Mesendoderm (in vitro differentiated cells): ENCODE data around the gene LMO1.

Experiments
- DNase-seq: peaks from one replicate; pipeline ENCODE4 v3.0.0; 2013
- H2AK5ac ChIP-seq: 2 replicates; pipeline ENCODE4 v1.6.1; 2013; ENCODE audit warnings: low read length, inconsistent platforms
- H2BK120ac ChIP-seq: 2 replicates; pipeline ENCODE4 v1.6.1; 2013; ENCODE audit warnings: low read depth, mild to moderate bottlenecking, low read length, moderate library complexity, mixed read lengths
- H2BK15ac ChIP-seq: replicated peaks from 2 replicates; pipeline ENCODE4 v1.6.1; 2013; ENCODE audit warnings: low read depth, mild to moderate bottlenecking, moderate library complexity
- H2BK5ac ChIP-seq: 2 replicates; pipeline ENCODE4 v1.6.1; 2013; ENCODE audit warnings: low read length, inconsistent platforms
- H3K18ac ChIP-seq: 2 replicates; pipeline ENCODE4 v1.6.1; 2013; ENCODE audit warnings: mild to moderate bottlenecking, low read length, mixed read lengths
- H3K23ac ChIP-seq: one replicate; pipeline ENCODE4 v1.6.1; 2013; ENCODE audit warnings: low read length
- H3K27ac ChIP-seq: 2 replicates; pipeline ENCODE4 v1.5.1; 2013; ENCODE audit warnings: low read depth, mild to moderate bottlenecking, inconsistent platforms, low read length, moderate library complexity
- H3K27me3 ChIP-seq: 2 replicates; pipeline ENCODE4 v1.6.1; 2013; ENCODE audit warnings: low read length, control low read depth, mild to moderate bottlenecking, inconsistent platforms; ENCODE audit not compliant: insufficient read depth, poor library complexity
- H3K36me3 ChIP-seq: 2 replicates; pipeline ENCODE4 v1.6.1; 2013; ENCODE audit warnings: low read length, inconsistent platforms; ENCODE audit not compliant: control insufficient read depth, insufficient read depth
- H3K4ac ChIP-seq: one replicate; pipeline ENCODE4 v1.6.1; 2013; ENCODE audit warnings: low read depth, mild to moderate bottlenecking, low read length, moderate library complexity
- H3K4me1 ChIP-seq: 2 replicates; pipeline ENCODE4 v1.6.1; 2013; ENCODE audit warnings: low read depth, low read length, inconsistent platforms; ENCODE audit not compliant: control insufficient read depth
- H3K4me2 ChIP-seq: 2 replicates; pipeline ENCODE4 v1.6.1; 2013; ENCODE audit warnings: low read length
- H3K4me3 ChIP-seq: 2 replicates; pipeline ENCODE4 v1.5.1; 2013; ENCODE audit warnings: mild to moderate bottlenecking, low read length
- H3K56ac ChIP-seq: one replicate; pipeline ENCODE4 v1.6.1; 2013; ENCODE audit warnings: low read length
- H3K79me1 ChIP-seq: 2 replicates; pipeline ENCODE4 v1.6.1; 2013; ENCODE audit warnings: low read length, inconsistent platforms
- H3K79me2 ChIP-seq: 2 replicates; pipeline ENCODE4 v1.6.1; 2013; ENCODE audit warnings: mild to moderate bottlenecking, low read length; ENCODE audit not compliant: control insufficient read depth, insufficient read depth
- H3K9ac ChIP-seq: 2 replicates; pipeline ENCODE4 v1.6.1; 2013; ENCODE audit warnings: low read length, inconsistent platforms
- H4K5ac ChIP-seq: one replicate; pipeline ENCODE4 v1.6.1; 2013; ENCODE audit warnings: low read length
- H4K8ac ChIP-seq: one replicate; pipeline ENCODE4 v1.6.1; 2013; ENCODE audit warnings: low read depth, mild to moderate bottlenecking, control low read depth, low read length, moderate library complexity
- WGBS: extraction: QIAGEN DNeasy Blood & Tissue Kit; methylation state at CpG from one replicate; pipeline ENCODE4 v1.1.7; 2013; ENCODE audit warnings: low lambda C conversion rate, missing lambda C conversion rate; ENCODE audit not compliant: insufficient coverage; ENCODE audit errors: extremely low coverage; 5-methylcytosine and 5-hydroxymethylcytosine counted together

The LMO1 gene

GRCh38 chr11:8250981-8251615 lies 12.6 kb downstream of the LMO1 start:
- no peaks in the 10 kb centered on the region for H3K36me3 ChIP-seq
- H3K27me3 ChIP-seq, result no peaks in the 10 kb centered on the region
- H2AK5ac ChIP-seq, result no peak overlapping the region
- no peaks in the 10 kb centered on the region for H3K4me1 ChIP-seq
- H4K8ac ChIP-seq, result no peak overlapping the region
- H4K5ac ChIP-seq, result no peak overlapping the region
- no peak overlapping the region for H2BK120ac ChIP-seq
- H2BK15ac ChIP-seq, result no peak overlapping the region
- no peaks in the 10 kb centered on the region for H3K79me2 ChIP-seq
- no peak overlapping the region for H3K9ac ChIP-seq
- H3K18ac ChIP-seq, result no peak overlapping the region
- no CpG with 5 or more reads among the region's 11 CpGs for WGBS
- no peak overlapping the region for H3K23ac ChIP-seq
- H2BK5ac ChIP-seq, result no peak overlapping the region
- no peak overlapping the region for H3K4me3 ChIP-seq
- no peak overlapping the region for H3K27ac ChIP-seq
- no peaks in the 10 kb centered on the region for H3K79me1 ChIP-seq
- H3K4ac ChIP-seq, result no peak overlapping the region
- H3K56ac ChIP-seq, result no peak overlapping the region
- H3K4me2 ChIP-seq, result no peak overlapping the region
- DNase-seq, result no peak

- Histone ChIP-seq H3K56ac (no peak overlapping the region), H3K4me2 (no peak overlapping the region), H3K36me3 (no peaks in the 10 kb centered on the region), H3K27me3 (no peaks in the 10 kb centered on the region), H2BK120ac (no peak overlapping the region), H2AK5ac (no peak overlapping the region), H3K4ac (no peak overlapping the region), H4K5ac (no peak overlapping the region), H3K27ac (no peak overlapping the region), H3K9ac (no peak overlapping the region), H2BK5ac (no peak overlapping the region), H3K79me1 (no peaks in the 10 kb centered on the region), H3K18ac (no peak overlapping the region), H3K4me3 (no peak overlapping the region), H2BK15ac (no peak overlapping the region), H4K8ac (no peak overlapping the region), H3K23ac (no peak overlapping the region), H3K79me2 (no peaks in the 10 kb centered on the region), H3K4me1 (no peaks in the 10 kb centered on the region)
- no peak for DNase-seq
- WGBS, result no CpG with 5 or more reads among the region's 5 CpGs
Measured at GRCh38 chr11:8250434-8250833, 13.2 kb downstream of the LMO1 start.

DNA sequence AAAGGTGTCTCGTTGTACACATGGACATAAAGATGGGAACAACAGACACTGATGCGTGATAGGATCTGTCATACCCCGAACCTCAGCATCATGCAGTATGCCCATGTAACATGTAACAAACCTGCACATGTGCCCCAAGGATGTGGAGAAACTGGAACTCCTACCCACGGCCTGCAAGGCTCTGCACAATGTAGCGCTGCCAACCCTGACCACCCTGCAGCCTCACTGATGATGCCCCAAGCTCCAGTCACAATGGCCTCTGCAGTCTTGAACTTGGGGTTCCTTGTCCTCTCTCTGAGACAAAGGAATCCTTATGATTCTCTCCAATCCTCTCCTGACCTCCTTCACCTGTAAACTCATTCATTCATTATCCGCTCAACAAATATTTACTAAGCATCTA lies 14.2 kb downstream of the LMO1 start:
- H2AK5ac ChIP-seq, result no peak overlapping the region
- no peak overlapping the region for H2BK5ac ChIP-seq
- no peaks in the 10 kb centered on the region for H3K79me1 ChIP-seq
- H2BK120ac ChIP-seq, result no peak overlapping the region
- no peak overlapping the region for H3K27ac ChIP-seq
- no peaks in the 10 kb centered on the region for H3K27me3 ChIP-seq
- H3K4me3 ChIP-seq, result no peak overlapping the region
- no peak overlapping the region for H3K18ac ChIP-seq
- H3K36me3 ChIP-seq, result no peaks in the 10 kb centered on the region
- no peak overlapping the region for H2BK15ac ChIP-seq
- H3K56ac ChIP-seq, result no peak overlapping the region
- H4K8ac ChIP-seq, result no peak overlapping the region
- H3K4me2 ChIP-seq, result no peak overlapping the region
- H3K23ac ChIP-seq, result no peak overlapping the region
- H3K9ac ChIP-seq, result no peak overlapping the region
- no peak overlapping the region for H3K4ac ChIP-seq
- H3K79me2 ChIP-seq, result no peaks in the 10 kb centered on the region
- H4K5ac ChIP-seq, result no peak overlapping the region
- DNase-seq, result no peak
- no CpG with 5 or more reads among the region's 6 CpGs for WGBS
- H3K4me1 ChIP-seq, result no peaks in the 10 kb centered on the region

DNA sequence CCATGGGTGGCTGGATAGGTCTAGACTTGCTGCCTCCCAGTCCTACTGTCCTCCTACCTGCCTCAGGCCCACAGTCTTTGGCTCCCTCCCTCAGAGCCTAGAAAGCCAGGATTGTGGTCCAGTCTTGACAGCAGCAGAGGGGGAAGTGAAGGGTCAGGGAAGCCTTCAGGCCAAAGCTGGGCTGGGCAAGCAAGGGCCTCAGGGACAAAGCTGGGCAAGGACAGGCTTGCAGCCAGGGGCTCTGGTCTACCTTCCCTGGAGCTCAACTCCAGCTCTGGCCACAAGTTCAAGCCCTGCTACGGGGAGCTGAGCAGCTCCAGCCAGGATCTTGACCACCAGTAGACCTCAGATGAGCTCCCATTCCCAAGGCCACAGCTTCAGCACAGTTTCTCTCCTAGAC lies 14.9 kb downstream of the LMO1 start:
- Histone ChIP-seq H3K4me1 (no peaks in the 10 kb centered on the region), H3K79me1 (no peaks in the 10 kb centered on the region), H2BK15ac (no peak overlapping the region), H3K4me3 (no peak overlapping the region), H3K27me3 (no peaks in the 10 kb centered on the region), H3K23ac (no peak overlapping the region), H3K9ac (no peak overlapping the region), H3K36me3 (no peaks in the 10 kb centered on the region), H2AK5ac (no peak overlapping the region), H3K18ac (no peak overlapping the region), H2BK120ac (no peak overlapping the region), H3K56ac (no peak overlapping the region), H3K4ac (no peak overlapping the region), H4K8ac (no peak overlapping the region), H3K4me2 (no peak overlapping the region), H4K5ac (no peak overlapping the region), H3K79me2 (no peaks in the 10 kb centered on the region), H3K27ac (no peak overlapping the region), H2BK5ac (no peak overlapping the region)
- WGBS, result no CpG with 5 or more reads among the region's 1 CpG
- no peak for DNase-seq

DNA sequence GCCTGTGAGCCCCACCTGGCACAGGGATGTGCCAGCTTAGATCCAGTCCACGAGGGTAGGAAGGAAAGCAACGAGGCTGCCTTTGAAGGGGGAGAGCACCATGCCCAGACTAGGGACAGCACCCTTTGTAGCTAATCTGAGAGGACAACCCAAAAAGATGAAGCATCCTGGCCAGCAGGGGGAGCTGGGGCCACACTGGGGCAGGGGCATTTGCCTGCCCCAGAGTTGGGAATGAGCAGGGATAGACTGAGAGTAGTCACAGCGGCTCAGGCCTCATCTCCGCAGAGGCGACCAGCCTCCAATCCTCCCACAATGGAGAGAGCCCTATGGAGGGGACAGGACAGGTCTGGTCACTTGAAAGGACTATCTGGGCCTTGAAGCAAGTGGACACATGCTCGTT lies 16.4 kb downstream of the LMO1 start:
- Histone ChIP-seq H3K23ac (no peak overlapping the region), H3K79me1 (no peaks in the 10 kb centered on the region), H4K8ac (no peak overlapping the region), H3K4me1 (peaks cover 9% of the 10 kb centered on the region), H2BK5ac (no peak overlapping the region), H3K56ac (no peak overlapping the region), H3K27ac (no peak overlapping the region), H4K5ac (no peak overlapping the region), H3K18ac (no peak overlapping the region), H2BK120ac (no peak overlapping the region), H3K79me2 (no peaks in the 10 kb centered on the region), H3K36me3 (no peaks in the 10 kb centered on the region), H2AK5ac (no peak overlapping the region), H3K4me3 (no peak overlapping the region), H2BK15ac (no peak overlapping the region), H3K9ac (no peak overlapping the region), H3K4ac (no peak overlapping the region), H3K4me2 (no peak overlapping the region), H3K27me3 (no peaks in the 10 kb centered on the region)
- no CpG with 5 or more reads among the region's 6 CpGs for whole genome bisulfite sequencing
- DNase-seq, result no peak

DNA sequence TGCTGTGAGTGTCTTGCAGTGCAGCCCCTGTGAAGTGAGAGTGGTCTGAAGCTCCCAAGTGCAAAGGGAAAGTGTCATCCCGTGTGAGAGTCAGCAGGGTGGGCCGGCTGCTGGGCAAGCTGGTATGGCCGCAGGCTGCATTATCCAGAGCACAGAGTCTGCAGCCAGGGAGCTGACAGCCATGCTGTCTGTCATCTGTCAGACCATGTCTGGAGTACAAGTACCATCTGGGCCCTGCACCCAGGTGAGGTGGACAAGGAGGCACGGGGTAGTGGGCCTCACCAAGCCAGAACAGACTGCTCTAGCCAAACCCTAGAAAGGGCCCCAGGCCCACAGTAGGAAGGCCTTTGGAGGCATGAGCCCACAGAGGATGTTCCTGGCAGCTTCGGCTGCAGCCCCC lies 20.2 kb downstream of the LMO1 start:
- H2AK5ac ChIP-seq, result no peak overlapping the region
- H2BK5ac ChIP-seq, result no peak overlapping the region
- no peak overlapping the region for H3K23ac ChIP-seq
- no peak for DNase-seq
- H3K36me3 ChIP-seq, result no peaks in the 10 kb centered on the region
- no CpG with 5 or more reads among the region's 5 CpGs for WGBS
- no peak overlapping the region for H4K8ac ChIP-seq
- H4K5ac ChIP-seq, result no peak overlapping the region
- H3K4me3 ChIP-seq, result no peak overlapping the region
- no peak overlapping the region for H3K27ac ChIP-seq
- H3K27me3 ChIP-seq, result no peaks in the 10 kb centered on the region
- H2BK15ac ChIP-seq, result no peak overlapping the region
- no peaks in the 10 kb centered on the region for H3K79me2 ChIP-seq
- no peak overlapping the region for H3K18ac ChIP-seq
- no peak overlapping the region for H2BK120ac ChIP-seq
- no peak overlapping the region for H3K4ac ChIP-seq
- H3K4me2 ChIP-seq, result no peak overlapping the region
- H3K4me1 ChIP-seq, result peaks cover 9% of the 10 kb centered on the region
- H3K79me1 ChIP-seq, result no peaks in the 10 kb centered on the region
- no peak overlapping the region for H3K56ac ChIP-seq
- H3K9ac ChIP-seq, result no peak overlapping the region
